ENCODE measurements around the gene UVRAG. TPM values are rescaled to one million over a fixed set of nuclear protein-coding genes. Genes with fewer than 3 reads are reported as not detected.

UVRAG gene
- total RNA-seq, 1 donor from 2014 or later = 24.3 TPM

DNA sequence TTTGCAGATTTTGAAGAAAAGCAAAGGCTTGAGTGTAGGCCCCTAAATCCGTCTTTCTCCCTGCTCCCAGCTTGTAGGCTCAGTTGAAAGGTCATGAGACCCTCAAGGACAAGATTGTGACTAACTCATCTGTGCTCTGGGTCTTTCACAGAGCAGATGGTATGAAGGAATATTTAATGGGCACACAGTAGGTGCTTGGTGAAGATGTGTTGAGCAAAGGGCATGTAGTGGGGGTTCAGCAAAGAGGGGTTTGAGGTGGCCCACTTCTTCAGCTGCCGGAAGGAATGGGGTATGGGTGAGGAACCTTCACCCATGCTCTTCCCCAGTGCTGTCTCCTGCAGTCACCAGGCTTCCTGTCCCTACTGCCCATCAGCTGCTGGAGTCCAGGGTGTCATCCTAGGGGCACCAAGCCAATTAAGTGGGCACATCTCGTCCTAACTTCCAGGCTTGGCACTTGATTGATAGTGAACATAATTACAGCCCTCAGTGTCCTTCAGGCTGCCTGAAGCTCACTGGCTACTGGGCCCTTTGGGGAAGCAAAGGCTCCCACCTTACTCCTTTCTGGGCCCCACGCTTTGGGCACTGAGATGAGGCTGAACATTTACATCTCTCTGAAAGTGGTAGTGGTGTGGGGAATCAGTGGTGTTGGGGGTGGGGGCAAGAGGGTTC lies 31.5 kb upstream of the UVRAG start:
- DNase-seq (ENCODE audit: low spot score) = no peak

DNA sequence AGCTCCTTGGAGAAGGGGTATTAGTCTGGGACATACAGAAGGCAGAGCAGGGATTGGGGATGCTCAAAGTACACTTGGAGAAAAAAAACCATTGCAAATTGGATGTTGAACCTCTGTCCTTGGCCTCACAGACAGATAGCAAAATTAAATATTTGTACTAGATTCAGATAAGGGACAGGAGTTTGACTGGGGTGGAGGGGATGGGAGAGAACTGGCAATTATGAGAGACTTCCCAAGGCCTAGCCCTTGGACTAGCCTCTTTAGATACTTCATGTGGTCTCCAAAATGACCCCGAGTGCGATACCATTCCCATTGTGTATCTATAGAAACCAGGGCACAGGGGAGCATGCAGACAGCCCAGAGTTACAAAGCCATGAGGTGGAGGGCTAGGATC lies 30.9 kb upstream of the UVRAG start:
- no peak for DNase-seq (ENCODE audit: low spot score)

DNA sequence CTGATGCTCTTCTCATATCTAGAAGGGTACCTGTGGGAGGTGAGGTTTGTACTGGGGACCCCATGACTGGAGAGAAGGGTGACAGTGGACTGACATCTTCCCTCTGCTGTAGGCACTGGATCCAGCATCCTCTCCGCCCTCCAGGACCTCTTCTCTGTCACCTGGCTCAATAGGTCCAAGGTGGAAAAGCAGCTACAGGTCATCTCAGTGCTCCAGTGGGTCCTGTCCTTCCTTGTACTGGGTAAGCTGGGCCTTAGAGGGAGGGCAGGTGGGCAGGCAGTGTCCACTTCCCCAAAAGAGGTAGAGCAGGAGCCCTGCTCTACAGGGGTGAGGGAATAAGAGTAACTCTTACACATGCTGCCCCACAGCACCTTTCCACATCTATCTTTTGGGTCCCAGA lies 30.5 kb upstream of the UVRAG start:
- DNase-seq (ENCODE audit: low spot score) = no peak

DNA sequence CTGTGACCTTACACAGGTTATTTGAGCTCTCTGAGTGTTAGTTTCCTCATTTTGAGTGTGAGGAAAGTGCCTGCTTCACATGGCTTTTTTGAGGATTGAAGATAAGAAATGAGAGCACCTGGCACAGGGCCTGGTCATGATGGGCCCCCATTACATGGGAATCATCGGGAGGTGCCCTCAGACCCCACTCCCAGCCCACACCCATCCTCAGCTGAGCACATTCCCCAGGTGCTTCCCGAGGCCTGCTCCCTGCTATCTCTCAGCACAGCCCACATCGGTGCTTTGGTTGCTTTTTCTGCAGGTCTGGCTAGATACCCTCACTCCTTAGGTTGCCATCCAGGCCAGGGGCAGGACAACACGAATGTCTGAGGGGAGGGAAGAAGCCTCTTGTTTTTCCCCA lies 29.8 kb upstream of the UVRAG start:
- DNase-seq (ENCODE audit: low spot score) = no peak

DNA sequence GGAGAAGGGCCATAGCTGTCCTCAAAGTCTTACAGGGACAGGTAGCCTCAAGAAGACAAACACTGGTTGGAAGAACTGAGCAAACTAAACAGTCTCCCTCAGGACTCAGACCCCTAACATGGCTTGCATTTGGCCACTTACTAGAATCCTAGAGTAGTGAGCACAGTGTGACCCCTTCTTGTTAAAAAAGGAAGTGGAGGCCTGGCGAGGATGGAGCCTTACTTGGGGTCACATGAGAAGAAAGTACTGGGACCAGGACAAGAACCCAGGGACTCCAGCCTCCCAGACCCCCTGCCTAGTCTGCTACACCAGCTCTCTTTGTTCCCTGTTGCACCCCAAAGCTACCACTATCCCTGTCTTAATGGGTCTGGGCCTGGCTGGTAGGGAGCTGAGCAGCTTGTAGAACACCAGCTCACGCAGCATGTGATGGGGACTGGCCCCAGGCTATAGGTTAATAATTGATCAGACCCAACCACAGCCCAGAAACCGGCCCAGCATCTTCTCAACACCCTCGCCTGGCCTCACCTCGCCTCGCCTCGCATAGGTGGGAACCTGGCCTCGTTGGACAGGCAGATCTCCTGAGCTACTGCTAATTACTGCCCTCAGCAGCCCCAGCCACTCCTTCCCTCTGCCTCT lies 28.8 kb upstream of the UVRAG start:
- DNase-seq (ENCODE audit: low spot score) = peak; percentile 74

DNA sequence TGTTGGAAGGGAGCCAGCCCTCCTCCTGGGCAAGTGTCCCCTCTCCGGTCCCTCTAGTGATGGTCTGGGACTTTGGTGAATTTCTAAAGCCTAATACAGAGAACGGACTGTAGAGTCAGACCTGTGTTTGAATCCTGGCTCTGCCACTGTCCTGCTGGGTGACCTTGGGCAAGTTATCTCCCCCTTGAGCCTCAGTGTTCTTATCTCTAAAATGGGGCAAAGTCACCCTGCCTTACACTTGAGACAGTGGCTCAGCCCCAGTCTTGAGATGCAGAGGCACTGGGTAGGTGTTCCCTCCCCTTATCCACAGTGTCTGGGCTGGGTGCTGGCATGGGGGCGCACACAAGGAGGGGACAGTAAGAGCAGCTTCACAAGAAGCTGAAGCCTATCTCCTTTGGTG lies 25.5 kb upstream of the UVRAG start:
- no peak for DNase-seq (ENCODE audit: low spot score)

DNA sequence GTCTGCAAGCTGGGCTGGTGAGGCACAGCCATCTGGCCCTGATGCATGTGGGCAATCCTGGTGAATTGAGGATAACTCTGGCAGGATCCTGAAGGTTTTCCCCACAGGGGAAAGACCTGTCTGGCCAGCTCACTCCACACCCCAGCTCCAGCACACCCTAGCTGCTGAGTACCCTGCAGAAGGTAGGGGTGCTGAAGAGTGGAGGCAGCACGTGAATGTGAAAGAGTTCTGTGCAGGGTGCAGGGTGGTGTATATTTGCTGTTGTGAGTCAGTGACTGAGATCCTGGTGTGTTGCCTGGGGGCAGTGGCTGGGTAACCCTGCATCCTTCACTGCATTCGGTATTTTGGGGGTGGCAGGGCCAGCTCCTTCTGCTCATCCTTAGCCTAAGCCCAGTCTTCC lies 24.0 kb upstream of the UVRAG start:
- DNase-seq (ENCODE audit: low spot score) = no peak

DNA sequence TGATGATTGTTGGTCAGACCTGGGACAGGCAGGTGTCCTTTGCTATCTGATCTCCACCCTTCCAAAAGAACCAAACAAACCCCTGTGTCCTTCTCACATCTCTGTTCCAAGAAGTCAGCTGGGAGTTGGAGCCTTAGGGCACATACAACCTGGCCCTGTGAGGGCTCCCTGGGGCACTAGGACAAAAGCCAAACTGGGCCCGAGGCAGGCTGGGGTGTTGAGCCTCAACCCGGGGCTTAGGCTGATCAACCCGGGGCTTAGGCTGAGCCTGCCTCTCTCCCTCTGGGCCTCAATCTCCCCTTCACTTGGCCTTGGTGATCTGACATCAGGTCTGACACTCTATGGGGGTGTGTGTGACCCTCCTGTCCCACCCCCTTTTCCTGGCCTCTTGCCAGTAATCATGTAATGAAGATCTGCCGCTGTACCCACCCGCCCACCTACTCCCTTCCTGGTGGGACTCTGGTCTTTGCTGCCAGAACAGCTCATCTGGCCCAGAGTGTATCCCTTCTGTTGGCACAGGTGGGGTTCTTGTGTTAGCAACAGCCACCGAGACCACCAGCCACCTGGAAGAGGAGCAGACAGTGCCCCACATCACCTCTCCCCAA lies 22.8 kb upstream of the UVRAG start:
- DNase-seq (ENCODE audit: low spot score) = no peak

DNA sequence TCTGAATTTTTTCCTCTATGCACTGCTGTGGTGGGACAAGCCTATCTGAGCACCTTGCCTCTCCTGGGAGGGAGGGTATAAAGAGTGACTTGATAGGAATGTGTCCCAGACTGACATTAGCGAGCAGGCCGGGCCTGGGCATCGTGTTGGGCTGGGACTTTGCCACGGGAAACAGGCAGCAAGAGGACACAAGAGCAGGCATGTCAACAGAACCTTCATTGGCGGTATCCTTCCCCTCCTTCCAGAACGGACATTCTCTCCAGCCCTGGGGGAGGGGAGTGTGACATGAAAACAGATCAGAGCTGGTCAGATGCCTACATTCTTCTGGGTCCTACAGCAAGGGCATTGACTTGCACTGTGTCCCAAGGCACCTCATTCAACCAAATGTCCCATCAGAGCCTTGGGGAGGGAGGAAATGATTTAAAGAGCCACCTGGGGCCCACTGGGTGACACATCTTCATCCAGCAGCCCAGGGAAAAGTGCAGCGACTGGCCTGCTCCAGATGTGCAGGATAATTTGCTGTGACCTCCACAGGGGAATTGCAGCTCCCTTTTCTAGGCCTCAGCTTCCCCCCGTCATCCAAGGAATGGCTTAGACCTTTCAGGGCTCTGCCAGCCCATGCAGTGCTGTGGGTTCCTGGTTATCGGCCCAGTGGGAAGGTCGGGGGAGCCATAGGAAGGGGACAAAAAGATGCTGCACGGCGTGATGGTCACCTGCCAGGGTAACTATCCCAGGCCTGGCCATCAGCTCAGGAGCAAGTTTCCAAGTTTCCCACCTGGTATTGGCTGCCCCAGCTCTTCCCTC lies 21.8 kb upstream of the UVRAG start:
- no peak for DNase-seq (ENCODE audit: low spot score)

DNA sequence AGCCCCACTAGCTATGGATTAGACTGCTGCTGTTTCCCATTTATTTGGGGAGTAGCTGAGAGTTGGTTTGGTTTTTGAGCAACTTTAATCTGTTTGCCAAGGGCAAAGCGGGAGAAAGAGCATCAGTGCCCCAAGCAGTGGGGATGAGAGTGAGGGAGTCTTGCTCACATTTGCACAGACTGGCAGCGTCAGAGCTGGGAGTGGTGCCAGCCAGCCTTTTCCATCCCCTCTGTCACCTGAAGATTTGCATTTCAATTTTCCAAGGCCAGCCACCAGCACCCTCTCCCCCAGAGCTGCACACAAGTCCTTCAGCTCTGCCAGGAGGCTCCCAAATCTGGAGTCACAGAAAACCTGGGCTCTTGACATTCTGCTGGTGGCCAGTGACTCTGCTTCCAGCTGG lies 21.0 kb upstream of the UVRAG start:
- DNase-seq (ENCODE audit: low spot score) = no peak

DNA sequence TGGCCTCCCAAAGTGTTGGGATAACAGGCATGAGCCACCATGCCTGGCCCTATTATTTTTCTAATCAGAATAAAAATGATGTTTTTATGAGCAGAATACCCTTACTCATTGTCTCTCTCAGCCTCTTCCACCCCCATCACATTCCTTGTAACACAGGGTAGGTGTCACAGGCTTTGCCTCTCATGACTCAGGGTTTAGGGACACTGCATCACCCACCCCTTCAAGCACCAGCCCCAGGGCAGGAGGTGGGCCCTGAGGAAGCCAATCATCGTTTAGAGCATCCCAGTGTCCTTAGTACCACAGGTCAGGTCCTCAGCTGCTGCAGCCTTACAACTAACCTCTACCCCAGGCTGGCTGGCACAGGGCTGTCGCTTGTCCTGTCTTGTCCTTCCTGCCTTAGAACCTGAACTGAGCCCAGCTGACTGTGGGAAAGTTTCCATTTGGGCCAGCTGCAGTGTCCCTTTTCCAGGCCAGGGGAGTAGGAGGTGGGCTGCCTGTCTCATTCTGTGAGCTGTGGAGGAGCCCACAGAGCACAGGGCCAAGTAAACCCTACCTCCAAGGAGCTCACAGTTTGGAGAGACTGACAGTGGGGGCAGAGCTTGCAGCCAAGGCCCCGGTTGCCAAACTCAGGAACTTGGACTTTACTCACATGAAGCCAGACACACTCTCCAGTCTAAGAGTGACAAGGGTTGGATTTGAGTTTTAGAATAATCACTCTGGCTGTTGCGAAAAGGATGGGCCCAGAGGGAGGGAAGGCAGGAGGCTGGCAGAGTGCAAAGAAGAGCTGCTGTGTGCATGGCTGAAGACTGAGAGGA lies 19.5 kb upstream of the UVRAG start:
- no peak for DNase-seq (ENCODE audit: low spot score)

DNA sequence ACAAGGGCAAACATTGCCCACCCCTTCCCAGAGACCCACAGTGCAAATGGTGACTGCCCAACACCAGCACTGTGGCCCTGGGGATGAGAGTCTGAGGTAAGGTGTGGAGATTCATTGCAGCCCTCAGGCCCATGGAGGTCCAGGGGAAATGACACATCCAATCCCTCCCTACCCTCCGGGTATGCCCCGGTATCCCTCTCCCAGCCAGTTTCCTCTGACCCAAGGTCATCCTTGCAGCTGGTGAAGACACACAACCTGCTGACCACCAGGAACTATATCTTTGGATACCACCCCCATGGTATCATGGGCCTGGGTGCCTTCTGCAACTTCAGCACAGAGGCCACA lies 18.9 kb upstream of the UVRAG start:
- DNase-seq (ENCODE audit: low spot score) = no peak

DNA sequence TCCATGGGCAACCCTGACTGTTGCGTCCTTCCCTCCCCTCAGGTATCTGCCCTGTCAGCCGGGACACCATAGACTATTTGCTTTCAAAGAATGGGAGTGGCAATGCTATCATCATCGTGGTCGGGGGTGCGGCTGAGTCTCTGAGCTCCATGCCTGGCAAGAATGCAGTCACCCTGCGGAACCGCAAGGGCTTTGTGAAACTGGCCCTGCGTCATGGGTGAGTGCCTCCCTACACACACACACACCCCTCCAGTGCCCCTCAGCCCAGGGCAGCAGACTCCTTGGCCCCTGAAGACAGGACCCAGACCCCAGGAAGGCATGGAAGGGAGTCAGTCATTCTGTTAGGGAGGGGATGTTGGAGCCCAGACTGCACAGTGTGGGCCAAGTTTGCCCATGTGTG lies 17.9 kb upstream of the UVRAG start:
- no peak for DNase-seq (ENCODE audit: low spot score)

DNA sequence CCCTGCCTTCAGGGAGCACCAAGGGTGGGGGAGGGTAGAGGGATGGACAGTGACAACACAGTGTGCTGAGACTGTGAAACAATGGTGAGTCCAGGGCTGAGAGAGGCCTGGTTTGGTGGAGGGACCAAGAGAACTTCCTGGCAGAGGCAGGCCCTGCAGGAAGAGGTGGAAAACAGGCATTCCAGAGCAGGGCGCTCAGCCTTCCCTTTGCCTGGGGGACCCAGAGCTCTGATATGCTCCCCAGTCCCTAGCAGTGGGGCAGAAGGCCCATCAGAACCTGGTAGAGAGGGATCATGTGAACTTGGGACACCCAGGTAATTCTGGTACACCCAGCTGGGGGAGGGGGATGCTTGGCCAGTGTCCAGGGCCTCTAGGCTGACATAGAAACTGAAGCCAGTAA lies 17.2 kb upstream of the UVRAG start:
- no peak for DNase-seq (ENCODE audit: low spot score)

DNA sequence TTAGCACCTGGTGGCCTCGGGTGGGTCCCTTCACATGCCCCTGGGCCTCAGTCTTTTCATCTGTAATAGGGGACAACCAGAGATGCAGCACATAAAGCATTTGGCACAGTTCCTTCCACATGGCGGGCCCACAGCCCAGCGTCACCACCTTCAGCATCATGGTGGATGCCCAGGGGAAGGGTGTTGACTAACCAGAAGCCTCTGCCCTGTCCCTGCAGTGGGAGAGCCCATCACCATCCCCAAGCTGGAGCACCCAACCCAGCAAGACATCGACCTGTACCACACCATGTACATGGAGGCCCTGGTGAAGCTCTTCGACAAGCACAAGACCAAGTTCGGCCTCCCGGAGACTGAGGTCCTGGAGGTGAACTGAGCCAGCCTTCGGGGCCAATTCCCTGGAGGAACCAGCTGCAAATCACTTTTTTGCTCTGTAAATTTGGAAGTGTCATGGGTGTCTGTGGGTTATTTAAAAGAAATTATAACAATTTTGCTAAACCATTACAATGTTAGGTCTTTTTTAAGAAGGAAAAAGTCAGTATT lies 14.8 kb upstream of the UVRAG start:
- no peak for DNase-seq (ENCODE audit: low spot score)

DNA sequence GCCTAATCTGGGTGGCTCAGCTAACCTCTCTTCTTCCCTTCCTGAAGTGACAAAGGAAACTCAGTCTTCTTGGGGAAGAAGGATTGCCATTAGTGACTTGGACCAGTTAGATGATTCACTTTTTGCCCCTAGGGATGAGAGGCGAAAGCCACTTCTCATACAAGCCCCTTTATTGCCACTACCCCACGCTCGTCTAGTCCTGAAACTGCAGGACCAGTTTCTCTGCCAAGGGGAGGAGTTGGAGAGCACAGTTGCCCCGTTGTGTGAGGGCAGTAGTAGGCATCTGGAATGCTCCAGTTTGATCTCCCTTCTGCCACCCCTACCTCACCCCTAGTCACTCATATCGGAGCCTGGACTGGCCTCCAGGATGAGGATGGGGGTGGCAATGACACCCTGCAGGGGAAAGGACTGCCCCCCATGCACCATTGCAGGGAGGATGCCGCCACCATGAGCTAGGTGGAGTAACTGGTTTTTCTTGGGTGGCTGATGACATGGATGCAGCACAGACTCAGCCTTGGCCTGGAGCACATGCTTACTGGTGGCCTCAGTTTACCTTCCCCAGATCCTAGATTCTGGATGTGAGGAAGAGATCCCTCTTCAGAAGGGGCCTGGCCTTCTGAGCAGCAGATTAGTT lies 14.2 kb upstream of the UVRAG start:
- DNase-seq (ENCODE audit: low spot score) = no peak

DNA sequence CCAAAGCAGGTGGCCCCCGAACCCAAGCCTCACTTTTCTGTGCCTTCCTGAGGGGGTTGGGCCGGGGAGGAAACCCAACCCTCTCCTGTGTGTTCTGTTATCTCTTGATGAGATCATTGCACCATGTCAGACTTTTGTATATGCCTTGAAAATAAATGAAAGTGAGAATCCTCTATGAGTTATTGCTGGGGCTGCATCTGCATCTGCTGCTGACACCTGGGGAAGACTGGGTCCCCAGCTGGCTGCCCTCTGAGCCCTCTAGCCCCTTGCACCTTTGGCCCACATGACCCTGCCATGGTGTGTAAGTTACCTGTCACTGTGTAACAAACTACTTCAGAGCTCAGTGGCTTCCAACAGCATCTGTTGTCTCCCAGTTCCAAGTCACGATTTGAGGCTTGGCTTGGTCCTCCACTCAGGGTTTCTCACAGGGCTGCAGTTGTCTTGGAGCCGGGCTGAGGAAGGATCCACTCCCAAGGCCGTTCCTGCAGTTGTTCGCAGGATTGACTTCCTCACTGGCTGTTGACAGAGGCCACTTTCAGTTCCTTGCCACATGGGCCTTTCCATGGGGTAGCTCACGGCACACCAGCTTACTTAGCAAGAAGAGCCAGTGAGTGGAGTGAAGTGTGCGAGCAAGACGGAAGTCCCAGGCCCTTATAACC lies 13.5 kb upstream of the UVRAG start:
- DNase-seq (ENCODE audit: low spot score) = peak; percentile 28

DNA sequence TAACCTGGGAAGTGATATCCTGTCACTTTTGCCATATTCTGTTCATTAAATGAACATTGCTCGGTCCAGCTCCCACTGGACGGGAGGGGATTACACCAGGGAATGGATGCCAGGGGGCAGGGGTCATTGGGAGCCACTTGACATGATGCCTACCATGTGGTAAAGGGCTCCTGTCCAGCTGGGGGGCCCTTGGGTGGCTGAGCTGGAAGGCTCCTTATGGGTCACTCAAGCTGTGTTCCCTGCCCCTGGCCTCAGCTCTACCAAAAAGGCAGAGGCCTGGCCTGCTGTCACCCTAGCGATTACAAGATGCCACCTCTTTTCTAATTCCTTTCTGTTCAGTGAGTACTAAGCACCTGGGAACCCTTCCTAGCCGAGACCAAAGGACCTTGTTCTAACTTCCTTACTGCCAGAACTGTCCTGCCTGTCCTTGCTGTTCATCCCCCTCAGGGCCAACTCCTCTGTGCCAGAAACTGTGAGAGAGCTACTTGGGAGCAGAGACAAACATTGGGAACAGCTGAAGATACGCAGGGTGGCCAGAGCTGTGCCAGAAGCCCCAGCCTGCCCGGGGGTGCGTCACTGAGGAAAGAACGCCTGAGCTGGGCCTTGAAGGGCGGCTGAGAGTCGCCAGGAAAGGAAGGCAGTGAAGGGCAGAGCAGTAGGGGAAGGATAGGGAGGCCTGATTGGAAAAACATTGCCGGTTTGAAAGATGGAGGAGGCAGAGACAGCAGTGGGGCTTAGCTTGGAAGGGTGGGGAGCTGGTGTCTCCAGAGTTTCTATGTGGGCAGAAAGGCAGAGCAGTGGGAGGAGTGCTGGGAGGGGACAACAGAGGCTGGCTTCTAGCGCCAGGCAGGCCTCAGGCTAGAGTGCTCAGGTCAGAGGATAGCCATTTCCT lies 12.7 kb upstream of the UVRAG start:
- DNase-seq (ENCODE audit: low spot score) = no peak
